ENCODE measurements around the gene MYH9.

GRCh38 chr22:36422287-36423014 lies 34.7 kb upstream of the MYH9 start:
- TF ChIP-seq EZH2 (IDR thresholded peaks at IDR 0.05; ENCODE audit: borderline replicate concordance, insufficient read depth, low read depth, low read length, poor library complexity, severe bottlenecking) (no peak), CTCF (IDR thresholded peaks at IDR 0.05) (no peak)
